GM12878 (cell line): Measurements from ENCODE around the gene URI1. TPM values are rescaled to one million over a fixed set of nuclear protein-coding genes. Genes with fewer than 3 reads are reported as not detected.

ENCODE experiments used
- ATAC-seq: fragments of 200-7000 bp; cut with Tn5 transposase; 3 replicates; pipeline ENCODE4 v1.9.1; 2020; ENCODE audit warnings: mild to moderate bottlenecking, moderate library complexity
- BruUV-seq: library from RNA; stranded (reverse); fragments of 400-500 nt; replicated peaks from 2 replicates; lab custom pipeline; 2021; lab: Mats Ljungman, UMichigan
- CTCF ChIA-PET: fragments of 300-600 bp; sonication (Branson Sonifier 250); formaldehyde crosslinking; extraction: SDS; loops from one replicate; lab custom pipeline; 2021; ENCODE audit warnings: inconsistent platforms; lab: Yijun Ruan, JAX
- POLR2A ChIA-PET: fragments of 350-600 bp; formaldehyde crosslinking; extraction: SDS; loops from one replicate; lab custom pipeline; 2021; ENCODE audit warnings: inconsistent platforms; lab: Charles Lee
- RAD21 ChIA-PET: fragments of 300-600 bp; sonication (Branson Sonifier 250); formaldehyde crosslinking; loops from one replicate; lab custom pipeline; 2023; ENCODE audit warnings: antibody characterized with exemption; ENCODE audit not compliant: unreplicated experiment; lab: Charles Lee
- SMC1A ChIA-PET: fragments of 300-600 bp; sonication (Branson Sonifier 250); formaldehyde crosslinking; loops from one replicate; lab custom pipeline; 2023; ENCODE audit not compliant: unreplicated experiment, uncharacterized antibody; lab: Charles Lee
- DNase-seq: peaks from one replicate; pipeline ENCODE4 v3.0.0-alpha.2; 2011; ENCODE audit warnings: low read depth, low spot score
- FAIRE-seq: peaks from 3 replicates; lab custom pipeline; 2011; peaks lifted over from hg19 to GRCh38; lab: Jason Lieb, UNC
- H2AFZ ChIP-seq: 2 replicates; pipeline ENCODE4 v1.6.0; 2011; ENCODE audit warnings: low read depth, low read length, control low read depth; ENCODE audit not compliant: control insufficient read depth
- H3K27ac ChIP-seq: 2 replicates; pipeline ENCODE4 v1.5.1; 2011; ENCODE audit warnings: control low read depth; ENCODE audit not compliant: control insufficient read depth, insufficient read depth
- H3K27me3 ChIP-seq, 2 experiments: replicated peaks in 1 of 2; 2 replicates each; pipeline versions ENCODE4 v1.6.0 to v1.6.1; 2011; ENCODE audit warnings: low read length in 1 of 2; ENCODE audit not compliant: control insufficient read depth in 2 of 2, insufficient read depth in 2 of 2
- H3K36me3 ChIP-seq, 2 experiments: 2 replicates each; pipeline ENCODE4 v1.5.1; 2011; ENCODE audit warnings: low read length in 1 of 2; ENCODE audit not compliant: control insufficient read depth in 2 of 2, insufficient read depth in 2 of 2
- H3K4me1 ChIP-seq: 2 replicates; pipeline ENCODE4 v1.6.1; 2011; ENCODE audit warnings: mild to moderate bottlenecking, low read length, moderate library complexity, mixed read lengths; ENCODE audit not compliant: control insufficient read depth, insufficient read depth
- H3K4me2 ChIP-seq: 2 replicates; pipeline ENCODE4 v1.6.0; 2011; ENCODE audit warnings: control low read depth; ENCODE audit not compliant: control insufficient read depth, insufficient read depth
- H3K4me3 ChIP-seq: fragments of 200-600 bp; sonication (generic); 2 replicates; pipeline ENCODE4 v1.5.1; 2016
- H3K79me2 ChIP-seq: 2 replicates; pipeline ENCODE4 v1.6.0; 2011; ENCODE audit warnings: low read length; ENCODE audit not compliant: control insufficient read depth, insufficient read depth
- H3K9ac ChIP-seq: 2 replicates; pipeline ENCODE4 v1.8.0; 2011; ENCODE audit warnings: low read length, control low read depth, mixed read lengths; ENCODE audit not compliant: control insufficient read depth, insufficient read depth
- H3K9me3 ChIP-seq: replicated peaks from 3 replicates; pipeline ENCODE4 v1.5.1; 2011; ENCODE audit warnings: mild to moderate bottlenecking, low read length; ENCODE audit not compliant: control insufficient read depth, insufficient read depth
- H4K20me1 ChIP-seq: 2 replicates; pipeline ENCODE4 v1.6.0; 2011; ENCODE audit not compliant: control insufficient read depth, insufficient read depth
- ATF2 ChIP-seq: IDR thresholded peaks from 2 replicates; pipeline ENCODE4 v1.6.1; 2012; ENCODE audit warnings: low read length, inconsistent platforms
- DPF2 ChIP-seq: fragments of 450-650 bp; IDR thresholded peaks from 2 replicates; pipeline ENCODE4 v1.6.1; 2017; ENCODE audit warnings: mild to moderate bottlenecking
- EP300 ChIP-seq, 2 experiments: fragments of 150-350 bp in 1 of 2; IDR thresholded peaks; 2 replicates each; pipeline ENCODE4 v1.6.1; 2011 to 2012; ENCODE audit warnings: low read depth in 2 of 2, low read length in 2 of 2, borderline replicate concordance in 1 of 2, improper control_type of control experiment in 1 of 2, inconsistent platforms in 1 of 2; ENCODE audit not compliant: control insufficient read depth in 1 of 2
- KAT2A ChIP-seq: conservative IDR thresholded peaks from 2 replicates; pipeline ENCODE4 v1.6.1; 2011; ENCODE audit warnings: low read depth, low read length; ENCODE audit not compliant: control insufficient read depth
- NFIC ChIP-seq: IDR thresholded peaks from 2 replicates; pipeline ENCODE4 v1.6.1; 2012; ENCODE audit warnings: low read depth, mild to moderate bottlenecking, inconsistent platforms, low read length, moderate library complexity
- RAD51 ChIP-seq: fragments of 450-650 bp; IDR thresholded peaks from 2 replicates; pipeline ENCODE4 v1.6.1; 2016; ENCODE audit warnings: moderate library complexity, mild to moderate bottlenecking, inconsistent platforms
- RCOR1 ChIP-seq: conservative IDR thresholded peaks from 2 replicates; pipeline ENCODE4 v1.6.1; 2012; ENCODE audit warnings: low read depth, low read length, improper control_type of control experiment
- RFX5 ChIP-seq: IDR thresholded peaks from 2 replicates; pipeline ENCODE4 v1.6.1; 2011; ENCODE audit warnings: low read depth, low read length, improper control_type of control experiment
- SREBF2 ChIP-seq: IDR thresholded peaks from 2 replicates; pipeline ENCODE4 v1.6.1; 2012; ENCODE audit warnings: mild to moderate bottlenecking, low read length
- ZNF384 ChIP-seq: IDR thresholded peaks from 2 replicates; pipeline ENCODE4 v1.6.1; 2012; ENCODE audit warnings: low read depth, mild to moderate bottlenecking, low read length, improper control_type of control experiment, borderline replicate concordance
- WGBS: methylation state at CpG from one replicate; pipeline ENCODE4 v1.1.6; 2016; ENCODE audit warnings: low lambda C conversion rate; ENCODE audit not compliant: insufficient replicate concordance, insufficient coverage; ENCODE audit errors: missing lambda C conversion rate; 5-methylcytosine and 5-hydroxymethylcytosine counted together
- in situ Hi-C: fragments of 300-500 bp; cut with MboI; formaldehyde crosslinking; loops from 9 replicates; pipeline ENCODE4 v1.14.3; 2018; ENCODE audit warnings: mixed read lengths
- intact Hi-C: fragments of 100-400 bp; cut with micrococcal nuclease; formaldehyde crosslinking; loops from one replicate; pipeline ENCODE4 v1.14.2; 2022; ENCODE audit not compliant: unreplicated experiment
- polyA plus RNA-seq, 11 experiments: library from polyadenylated mRNA; depleted of rRNA in 4 of 11; unstranded in 6 of 11; stranded (reverse) in 5 of 11; fragments of >200 nt; fragmentation: Nextera tagmentation in 4 of 11; fragmentation: Illumina TruSeq in 1 of 11; extraction: Ambion mirVana in 4 of 11; extraction: Trizol in 1 of 11; gene quantifications; 1 replicate in 1 of 11; 2 replicates in 10 of 11; pipeline versions ENCODE4 v1.2.1 to v1.2.3, GENCODE V29; 2011 to 2016; ENCODE audit warnings: inconsistent platforms in 2 of 11, missing spikeins in 2 of 11, low read depth in 1 of 11
- total RNA-seq, 4 experiments: library from RNA; depleted of rRNA in 3 of 4; stranded (reverse); fragments of >200 nt in 3 of 4; fragmentation: Illumina TruSeq in 1 of 4; extraction: Trizol in 1 of 4; gene quantifications; 2 replicates each; pipeline versions ENCODE4 v1.2.1 to v1.2.3, GENCODE V29; 2013 to 2021

The URI1 gene
- total and polyA plus RNA-seq, 10 of the 15 experiments (the other 5 are each of a cell fraction or from before 2014, with no cell fraction given) = 15.2 to 94.2 (median 47.9) TPM

GRCh38 chr19:30020189-30020588 is 78.2 kb downstream of the URI1 start:
- Histone ChIP-seq H3K79me2 (no peaks in the 10 kb centered on the region), H3K9me3 (no peaks in the 10 kb centered on the region; the same call in 2 of the 3 replicates), H3K27me3 (no peaks in the 10 kb centered on the region), H3K4me3 (no peak overlapping the region), H3K27ac (no peak overlapping the region), H4K20me1 (no peaks in the 10 kb centered on the region), H2AFZ (no peak overlapping the region), H3K4me1 (peaks cover 11% of the 10 kb centered on the region), H3K4me2 (no peak overlapping the region), H3K36me3 (no peaks in the 10 kb centered on the region; a peak in 1 of 4 replicates), H3K9ac (no peak overlapping the region)
- ChIA-PET CTCF (interaction anchor here (0.6 to 1.7 kb wide), 2 partner anchors 10 to 62 kb away, joined by 3 to 8 read pairs; no protein-coding TSS in a partner anchor), SMC1A (interaction anchor here (1.0 to 1.7 kb wide), 4 partner anchors 9 to 32 kb away, joined by 3 to 6 read pairs (median 4); no protein-coding TSS in a partner anchor), POLR2A (interaction anchor here (0.6 kb wide), 1 partner anchor 98 kb away, joined by 4 read pairs; no protein-coding TSS in a partner anchor), RAD21 (no interaction called here)
- TF ChIP-seq SREBF2 (no peak), RFX5 (no peak), RCOR1 (no peak), EP300 (IDR thresholded peaks at IDR 0.05; ENCODE audit: borderline replicate concordance in 1 of 2, control insufficient read depth in 1 of 2, low read depth in 2 of 2, low read length in 2 of 2) (no peak), ATF2 (no peak), ZNF384 (no peak), NFIC (no peak), RAD51 (no peak), KAT2A (no peak), DPF2 (no peak)
- 100% methylated on average over 1 of the region's 1 CpG for WGBS
- ATAC-seq (no peak), DNase-seq (no peak), FAIRE-seq (no peak)
- intact Hi-C loops (no loop called here), in situ Hi-C loops (no loop called here)
- no TSS peak for BruUV-seq
